H1 (cell line): ENCODE data around the gene DEDD2. TPM values are rescaled to one million over a fixed set of nuclear protein-coding genes. Genes with fewer than 3 reads are reported as not detected.

Source experiments
- CTCF ChIA-PET: fragments of 300-600 bp; sonication (Branson Sonifier 250); formaldehyde crosslinking; loops from one replicate; lab custom pipeline; 2021; ENCODE audit not compliant: partially characterized antibody; lab: Charles Lee
- POLR2A ChIA-PET: fragments of 300-600 bp; sonication (Branson Sonifier 250); formaldehyde crosslinking; loops from one replicate; lab custom pipeline; 2021; ENCODE audit warnings: inconsistent platforms; ENCODE audit not compliant: partially characterized antibody; lab: Charles Lee
- DNase-seq, 2 experiments: peaks; one replicate each; pipeline versions ENCODE4 v3.0.0 to v3.0.0-alpha.2; 2010 to 2022; ENCODE audit warnings: low spot score in 2 of 2, low read depth in 1 of 2, mixed read lengths in 1 of 2
- FAIRE-seq: peaks from 2 replicates; lab custom pipeline; 2011; peaks lifted over from hg19 to GRCh38; lab: Jason Lieb, UNC
- H2AFZ ChIP-seq: 2 replicates; pipeline ENCODE4 v1.8.1; 2012; ENCODE audit warnings: low read length, inconsistent platforms
- H2AK5ac ChIP-seq: 2 replicates; pipeline ENCODE4 v1.6.1; 2013; ENCODE audit warnings: low read depth, low read length
- H2BK120ac ChIP-seq: replicated peaks from 2 replicates; pipeline ENCODE3; 2013; ENCODE audit warnings: low read depth, low read length, inconsistent platforms
- H2BK12ac ChIP-seq: 2 replicates; pipeline ENCODE4 v1.6.1; 2013; ENCODE audit warnings: low read depth, low read length
- H2BK15ac ChIP-seq: 2 replicates; pipeline ENCODE4 v1.6.1; 2013; ENCODE audit warnings: low read length
- H2BK20ac ChIP-seq: 2 replicates; pipeline ENCODE4 v1.6.1; 2013; ENCODE audit warnings: low read length
- H2BK5ac ChIP-seq: 2 replicates; pipeline ENCODE4 v1.6.1; 2013; ENCODE audit warnings: low read depth, low read length
- H3K14ac ChIP-seq: 2 replicates; pipeline ENCODE4 v1.6.1; 2013; ENCODE audit warnings: inconsistent platforms; ENCODE audit not compliant: insufficient read length
- H3K18ac ChIP-seq: 2 replicates; pipeline ENCODE4 v1.6.1; 2013; ENCODE audit warnings: low read length; ENCODE audit errors: extremely low read depth
- H3K23ac ChIP-seq: 2 replicates; pipeline ENCODE4 v1.6.1; 2013; ENCODE audit warnings: inconsistent platforms; ENCODE audit not compliant: insufficient read length
- H3K23me2 ChIP-seq: 2 replicates; pipeline ENCODE4 v1.6.1; 2013; ENCODE audit warnings: low read depth, low read length
- H3K27ac ChIP-seq: 2 replicates; pipeline ENCODE4 v1.6.1; 2011; ENCODE audit warnings: low read depth, low read length, inconsistent platforms
- H3K27me3 ChIP-seq, 4 experiments: replicated peaks in 1 of 4; 1 replicate in 1 of 4; 2 replicates in 3 of 4; pipeline versions ENCODE4 v1.6.1 to v1.8.1; 2011 to 2013; ENCODE audit warnings: low read length in 3 of 4, mild to moderate bottlenecking in 3 of 4, inconsistent platforms in 2 of 4, mixed read lengths in 2 of 4, moderate library complexity in 1 of 4; ENCODE audit not compliant: control insufficient read depth in 3 of 4, insufficient read depth in 3 of 4; ENCODE audit errors: extremely low read depth in 1 of 4
- H3K36me3 ChIP-seq, 4 experiments: 2 replicates each; pipeline versions ENCODE4 v1.6.1 to v1.8.1; 2011 to 2013; ENCODE audit warnings: mild to moderate bottlenecking in 4 of 4, low read length in 3 of 4, moderate library complexity in 2 of 4, control low read depth in 1 of 4, inconsistent platforms in 1 of 4; ENCODE audit not compliant: insufficient read depth in 4 of 4, control insufficient read depth in 2 of 4
- H3K4ac ChIP-seq: replicated peaks from 2 replicates; pipeline ENCODE3; 2013; ENCODE audit warnings: low read length, low read depth, mixed read lengths, inconsistent platforms; ENCODE audit not compliant: insufficient read length
- H3K4me1 ChIP-seq, 4 experiments: replicated peaks in 1 of 4; 1 replicate in 1 of 4; 2 replicates in 3 of 4; pipeline versions ENCODE4 v1.6.1 to v1.8.1; 2011 to 2013; ENCODE audit warnings: low read length in 3 of 4, inconsistent platforms in 2 of 4, mixed read lengths in 1 of 4; ENCODE audit not compliant: insufficient read depth in 4 of 4, control insufficient read depth in 3 of 4
- H3K4me2 ChIP-seq, 2 experiments: 2 replicates each; pipeline versions ENCODE4 v1.6.1 to v1.8.1; 2011 to 2013; ENCODE audit warnings: low read depth in 2 of 2, low read length in 2 of 2, control low read depth in 1 of 2, inconsistent platforms in 1 of 2, mild to moderate bottlenecking in 1 of 2; ENCODE audit not compliant: insufficient read depth in 1 of 2
- H3K4me3 ChIP-seq, 4 experiments: fragments of 200-600, 300-600 bp in 1 of 4; sonication (generic), shearing (Covaris generic), sonication (Bioruptor Twin) in 1 of 4; 2 replicates each; pipeline versions ENCODE4 v1.5.1 to v1.8.1; 2011 to 2016; ENCODE audit warnings: low read length in 4 of 4, low read depth in 3 of 4, control low read depth in 2 of 4, inconsistent platforms in 2 of 4, mild to moderate bottlenecking in 2 of 4, mixed read lengths in 1 of 4, moderate library complexity in 1 of 4; ENCODE audit not compliant: insufficient read depth in 2 of 4; ENCODE audit errors: extremely low read depth in 1 of 4
- H3K56ac ChIP-seq: replicated peaks from 2 replicates; pipeline ENCODE3; 2013; ENCODE audit warnings: low read depth, mild to moderate bottlenecking, mixed read lengths, low read length, inconsistent platforms; ENCODE audit not compliant: insufficient read length
- H3K79me1 ChIP-seq: 2 replicates; pipeline ENCODE4 v1.6.1; 2013; ENCODE audit warnings: low read depth, low read length, control low read depth
- H3K79me2 ChIP-seq, 2 experiments: 2 replicates each; pipeline versions ENCODE4 v1.6.1 to v1.8.1; 2012 to 2013; ENCODE audit warnings: low read length in 2 of 2, mild to moderate bottlenecking in 2 of 2, inconsistent platforms in 1 of 2; ENCODE audit not compliant: insufficient read depth in 2 of 2, control insufficient read depth in 1 of 2
- H3K9ac ChIP-seq, 4 experiments: replicated peaks in 1 of 4; 1 replicate in 1 of 4; 2 replicates in 3 of 4; pipeline versions ENCODE4 v1.6.1 to v1.8.1; 2011 to 2013; ENCODE audit warnings: low read depth in 3 of 4, low read length in 3 of 4, control low read depth in 2 of 4, mild to moderate bottlenecking in 2 of 4, moderate library complexity in 2 of 4, inconsistent platforms in 1 of 4; ENCODE audit errors: extremely low read depth in 1 of 4
- H3K9me3 ChIP-seq, 2 experiments: 2 replicates each; pipeline versions ENCODE4 v1.6.1 to v1.8.1; 2012 to 2013; ENCODE audit warnings: mild to moderate bottlenecking in 2 of 2, moderate library complexity in 2 of 2, control low read depth in 1 of 2, inconsistent platforms in 1 of 2, low read depth in 1 of 2, low read length in 1 of 2, mixed read lengths in 1 of 2; ENCODE audit not compliant: insufficient read depth in 2 of 2
- H4K20me1 ChIP-seq, 2 experiments: replicated peaks in 1 of 2; 2 replicates each; pipeline versions ENCODE3 to v1.8.1; 2011 to 2013; ENCODE audit warnings: inconsistent platforms in 2 of 2, low read length in 2 of 2, mild to moderate bottlenecking in 1 of 2; ENCODE audit not compliant: insufficient read depth in 2 of 2, control insufficient read depth in 1 of 2
- H4K5ac ChIP-seq: 2 replicates; pipeline ENCODE4 v1.6.1; 2013; ENCODE audit warnings: low read length, low read depth, mixed read lengths, inconsistent platforms; ENCODE audit not compliant: insufficient read length
- H4K8ac ChIP-seq: 2 replicates; pipeline ENCODE4 v1.8.0; 2013; ENCODE audit warnings: mild to moderate bottlenecking, moderate library complexity, low read length, inconsistent platforms; ENCODE audit not compliant: insufficient read depth; ENCODE audit errors: extremely low read depth
- H4K91ac ChIP-seq: replicated peaks from 2 replicates; pipeline ENCODE3; 2013; ENCODE audit warnings: low read length, mixed read lengths, inconsistent platforms; ENCODE audit not compliant: insufficient read length
- BRCA1 ChIP-seq: IDR thresholded peaks from 2 replicates; pipeline ENCODE4 v1.6.1; 2012; ENCODE audit warnings: low read depth, low read length, improper control_type of control experiment
- CTCF ChIP-seq, 3 experiments: IDR thresholded peaks; 1 replicate in 2 of 3; 2 replicates in 1 of 3; pipeline versions ENCODE4 v1.5.1 to v1.6.1; 2011; ENCODE audit warnings: low read length in 3 of 3, mild to moderate bottlenecking in 3 of 3, inconsistent platforms in 2 of 3, low read depth in 1 of 3, moderate library complexity in 1 of 3; ENCODE audit not compliant: insufficient read depth in 1 of 3; ENCODE audit errors: control extremely low read depth in 1 of 3
- FOSL1 ChIP-seq: IDR thresholded peaks from 2 replicates; pipeline ENCODE4 v1.6.1; 2011; ENCODE audit warnings: mild to moderate bottlenecking, low read depth, low read length, moderate library complexity; ENCODE audit not compliant: insufficient read depth
- POU5F1 ChIP-seq: IDR thresholded peaks from 2 replicates; pipeline ENCODE4 v1.6.1; 2011; ENCODE audit warnings: low read depth, mild to moderate bottlenecking, low read length, moderate library complexity
- WGBS, 2 experiments: shearing (Covaris generic) in 1 of 2; methylation state at CpG; one replicate each; pipeline versions ENCODE4 v1.1.6 to v1.1.7; 2013 to 2015; ENCODE audit warnings: low lambda C conversion rate in 2 of 2, mixed read lengths in 2 of 2, inconsistent platforms in 1 of 2, low coverage in 1 of 2, missing lambda C conversion rate in 1 of 2; ENCODE audit not compliant: insufficient replicate concordance in 2 of 2, insufficient coverage in 1 of 2, insufficient read length in 1 of 2; ENCODE audit errors: extremely low coverage in 1 of 2, missing lambda C conversion rate in 1 of 2; 5-methylcytosine and 5-hydroxymethylcytosine counted together
- polyA plus RNA-seq, 7 experiments: library from polyadenylated mRNA; depleted of rRNA in 3 of 7; stranded (reverse) in 5 of 7; unstranded in 2 of 7; fragments of >200 nt in 5 of 7; fragments of 200-250 nt in 2 of 7; gene quantifications; 1 replicate in 5 of 7; 2 replicates in 1 of 7; 4 replicates in 1 of 7; pipeline versions ENCODE4 v1.2.1 to v1.2.3, GENCODE V29; 2011 to 2013; ENCODE audit warnings: missing spikeins in 2 of 7, mixed read lengths in 2 of 7
- total RNA-seq: library from RNA; stranded (reverse); fragmentation: NEBNext Ultra II Directional; extraction: Animal tissue kit (Norgen Biotek cat#: 25700); gene quantifications from 2 replicates; pipeline ENCODE4 v1.2.1, GENCODE V29; 2021

Gene DEDD2
- total and polyA plus RNA-seq, 2 of the 8 experiments (the other 6 are each of a cell fraction or from before 2014, with no cell fraction given) = 37.8 to 65.0 TPM

- Histone ChIP-seq H2BK15ac (no peak overlapping the region), H3K36me3 (no peaks in the 10 kb centered on the region), H4K5ac (no peak overlapping the region), H3K9me3 (no peaks in the 10 kb centered on the region), H3K27ac (no peak overlapping the region), H3K4me2 (peak overlapping the region; percentile 34 to 36; a peak in 3 of 4 replicates), H2AFZ (peak overlapping the region; percentile 45; the same call in 1 of the 2 replicates), H2BK12ac (no peak overlapping the region), H3K4ac (no peak overlapping the region), H3K27me3 (peaks cover 0 to 11% (median 7%) of the 10 kb centered on the region in 4 experiments; a peak in 4 of 7 replicates), H2AK5ac (no peak overlapping the region), H4K20me1 (no peaks in the 10 kb centered on the region), H3K23me2 (no peaks in the 10 kb centered on the region; the same call in 1 of the 2 replicates), H3K9ac (peak overlapping the region in 1 of 4 experiments; percentile 14; a peak in 1 of 7 replicates), H3K23ac (no peak overlapping the region), H3K79me1 (no peaks in the 10 kb centered on the region), H3K56ac (no peak overlapping the region), H3K79me2 (no peaks in the 10 kb centered on the region), H2BK120ac (no peak overlapping the region), H2BK20ac (no peak overlapping the region), H3K4me3 (no peak overlapping the region; a peak in 1 of 8 replicates), H4K8ac (no peak overlapping the region), H2BK5ac (no peak overlapping the region), H3K4me1 (peaks cover 0 to 29% (median 15%) of the 10 kb centered on the region in 4 experiments; a peak in 6 of 7 replicates), H3K18ac (no peak overlapping the region), H4K91ac (no peak overlapping the region), H3K14ac (no peak overlapping the region)
- TF ChIP-seq CTCF (IDR thresholded peaks at IDR 0.05; ENCODE audit: control extremely low read depth in 1 of 3, insufficient read depth in 1 of 3, low read depth in 1 of 3, low read length in 3 of 3) = no peak
- no peak for TF ChIP-seq FOSL1
- no peak for TF ChIP-seq BRCA1
- no peak for TF ChIP-seq POU5F1
- POLR2A ChIA-PET = interaction anchor here (0.6 to 2.0 kb wide), 4 partner anchors 11 to 23 kb away, joined by 3 to 6 read pairs (median 4); partner anchors contain the start of gene POU2F2
- WGBS, 2 experiments = 64% methylated on average over 6 of the region's 10 CpGs; no CpG with 5 or more reads in 1 of the 2 experiments
- CTCF ChIA-PET = interaction anchor here (0.8 to 1.7 kb wide), 7 partner anchors 12 to 47 kb away, joined by 3 to 11 read pairs (median 4); no protein-coding TSS in a partner anchor
- no peak for DNase-seq
- no peak for FAIRE-seq
These were observed 61.7 kb downstream of the DEDD2 start for GRCh38 chr19:42155796-42156195.
